C4-2B (cell line): Measurements from ENCODE around the gene DYNC2I2.

Experiments
- ZFX ChIP-seq: fragments of 450-650 bp; IDR thresholded peaks from 2 replicates; pipeline ENCODE4 v1.6.1; 2017
- TF ChIP-seq, protein P1 (sequence below): fragments of 450-650 bp; conservative IDR thresholded peaks from 2 replicates; pipeline ENCODE4 v1.5.1; 2017; ENCODE audit warnings: mild to moderate bottlenecking

DNA sequence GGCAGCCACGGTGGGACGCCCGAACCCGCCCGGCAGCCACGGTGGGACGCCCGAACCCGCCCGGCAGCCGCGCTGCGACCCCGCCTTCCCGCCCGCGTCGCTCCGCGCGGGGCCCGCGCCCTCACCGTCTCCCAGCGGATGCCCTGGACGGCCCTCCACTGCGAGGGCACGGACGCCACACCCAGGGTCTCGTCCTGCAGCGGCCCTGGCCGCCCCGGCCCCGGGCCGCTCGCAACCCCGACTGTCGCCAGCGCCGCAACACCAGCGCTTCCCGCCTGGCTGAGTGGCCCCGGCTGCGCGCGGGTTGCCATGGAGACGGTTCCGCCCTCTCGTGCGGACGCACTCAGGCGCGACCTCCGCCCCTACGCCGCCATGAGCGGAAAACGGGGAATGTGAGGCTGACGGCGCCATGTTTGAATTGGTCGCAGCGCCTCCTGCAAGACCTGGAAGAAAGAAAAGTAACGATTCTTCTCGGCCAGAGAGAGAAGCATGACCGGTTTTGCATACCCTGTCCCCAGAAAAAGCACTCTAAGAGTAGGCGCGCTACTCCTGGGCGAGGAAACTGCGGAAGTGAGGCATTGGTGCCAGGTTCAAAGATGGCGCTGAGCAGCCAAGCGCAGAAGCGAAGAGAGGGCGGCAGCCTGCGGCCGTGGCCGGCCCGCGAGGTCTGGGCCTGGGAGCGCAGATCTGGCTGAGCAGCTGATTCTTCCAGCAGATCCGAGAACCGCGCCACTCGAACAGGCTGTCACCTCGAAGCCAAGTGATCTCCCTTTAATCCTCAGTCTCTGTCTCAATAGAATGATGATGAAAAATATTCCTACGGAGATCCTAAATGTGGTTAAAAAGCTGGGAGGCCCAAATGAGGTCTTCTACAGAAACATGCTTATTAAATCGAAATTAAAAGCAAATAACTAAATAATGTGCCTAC is at the start of gene DYNC2I2:
- TF ChIP-seq, protein P1, sequence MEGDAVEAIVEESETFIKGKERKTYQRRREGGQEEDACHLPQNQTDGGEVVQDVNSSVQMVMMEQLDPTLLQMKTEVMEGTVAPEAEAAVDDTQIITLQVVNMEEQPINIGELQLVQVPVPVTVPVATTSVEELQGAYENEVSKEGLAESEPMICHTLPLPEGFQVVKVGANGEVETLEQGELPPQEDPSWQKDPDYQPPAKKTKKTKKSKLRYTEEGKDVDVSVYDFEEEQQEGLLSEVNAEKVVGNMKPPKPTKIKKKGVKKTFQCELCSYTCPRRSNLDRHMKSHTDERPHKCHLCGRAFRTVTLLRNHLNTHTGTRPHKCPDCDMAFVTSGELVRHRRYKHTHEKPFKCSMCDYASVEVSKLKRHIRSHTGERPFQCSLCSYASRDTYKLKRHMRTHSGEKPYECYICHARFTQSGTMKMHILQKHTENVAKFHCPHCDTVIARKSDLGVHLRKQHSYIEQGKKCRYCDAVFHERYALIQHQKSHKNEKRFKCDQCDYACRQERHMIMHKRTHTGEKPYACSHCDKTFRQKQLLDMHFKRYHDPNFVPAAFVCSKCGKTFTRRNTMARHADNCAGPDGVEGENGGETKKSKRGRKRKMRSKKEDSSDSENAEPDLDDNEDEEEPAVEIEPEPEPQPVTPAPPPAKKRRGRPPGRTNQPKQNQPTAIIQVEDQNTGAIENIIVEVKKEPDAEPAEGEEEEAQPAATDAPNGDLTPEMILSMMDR: no peak
- TF ChIP-seq ZFX: peak; percentile 52; the same call in 1 of the 2 replicates
